Measurements from ENCODE around the gene STX19.

STX19 gene

DNA sequence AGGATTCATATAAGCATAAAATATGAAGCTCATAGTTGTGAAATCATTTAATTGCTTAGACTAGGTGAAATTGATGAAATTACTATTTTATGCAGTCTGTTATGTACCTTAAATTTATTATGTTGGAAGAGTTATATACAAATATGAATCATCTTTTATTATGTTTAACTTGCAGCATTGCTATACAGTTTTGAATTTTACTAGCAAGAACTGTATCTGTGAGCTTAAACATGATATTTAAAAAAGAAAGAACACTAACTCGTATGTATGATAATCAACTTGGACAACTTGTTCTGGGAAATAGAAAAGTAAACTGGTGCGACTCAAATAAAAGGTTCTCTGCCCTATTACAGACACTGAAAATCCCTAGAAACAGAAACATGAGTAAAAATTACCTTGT is 1.8 kb downstream of the STX19 start:
- no peak for DNase-seq

DNA sequence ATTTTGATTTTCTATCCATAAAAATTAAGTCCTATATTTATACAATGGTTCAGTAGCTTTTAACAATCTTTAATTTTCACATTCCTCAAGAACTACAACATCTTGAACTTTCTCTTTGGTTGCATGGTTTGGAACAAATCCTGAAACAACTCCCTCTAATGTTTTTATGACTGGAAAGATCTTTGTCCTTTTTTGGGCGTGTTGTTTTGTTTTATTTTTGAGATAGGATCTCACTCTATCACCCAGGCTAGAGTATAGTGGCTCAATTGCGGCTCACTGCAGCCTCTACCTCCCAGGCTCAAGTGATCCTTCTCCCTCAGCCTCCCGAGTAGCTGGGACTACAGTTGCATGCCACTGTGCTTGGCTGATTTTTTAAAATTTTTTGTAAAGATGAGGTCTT is 4.0 kb downstream of the STX19 start:
- DNase-seq: no peak

DNA sequence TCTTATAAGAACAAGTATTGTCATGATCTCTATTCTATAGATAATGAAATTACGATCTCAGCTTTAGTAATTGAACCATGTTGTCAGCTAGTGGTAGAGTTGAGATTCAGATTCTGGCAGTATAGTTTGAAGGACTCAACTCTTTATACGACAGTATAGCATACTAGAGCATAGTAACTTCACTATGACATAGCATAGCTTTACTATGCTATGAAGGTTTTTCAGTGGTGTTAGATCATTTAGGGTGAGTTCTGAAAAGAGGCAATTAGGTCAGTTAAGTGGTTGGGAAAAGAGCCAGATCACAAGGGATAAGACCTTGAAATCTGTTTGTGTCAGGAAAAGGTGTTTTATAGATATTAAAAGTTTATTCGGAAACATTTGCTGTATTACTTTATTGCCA is 8.1 kb downstream of the STX19 start:
- DNase-seq: no peak

DNA sequence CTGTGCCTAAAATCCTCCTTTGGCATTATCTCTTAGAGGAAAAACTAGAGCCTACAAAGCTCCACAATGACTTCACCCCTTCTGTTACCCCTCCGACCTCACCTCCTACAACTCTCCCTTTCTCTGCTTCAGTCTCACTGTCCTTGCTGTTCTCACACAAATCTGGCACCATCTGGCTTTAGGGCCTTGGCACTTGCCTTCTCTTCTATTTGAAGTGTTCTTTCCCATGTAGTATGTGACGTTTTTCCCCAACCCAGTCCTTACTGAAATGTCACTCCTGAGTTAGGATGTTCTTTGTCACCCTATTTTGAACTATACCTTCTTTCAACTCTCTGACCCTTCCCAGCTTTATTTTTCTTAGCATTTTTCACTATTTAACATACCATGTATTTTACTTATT is 8.7 kb downstream of the STX19 start:
- DNase-seq: no peak

DNA sequence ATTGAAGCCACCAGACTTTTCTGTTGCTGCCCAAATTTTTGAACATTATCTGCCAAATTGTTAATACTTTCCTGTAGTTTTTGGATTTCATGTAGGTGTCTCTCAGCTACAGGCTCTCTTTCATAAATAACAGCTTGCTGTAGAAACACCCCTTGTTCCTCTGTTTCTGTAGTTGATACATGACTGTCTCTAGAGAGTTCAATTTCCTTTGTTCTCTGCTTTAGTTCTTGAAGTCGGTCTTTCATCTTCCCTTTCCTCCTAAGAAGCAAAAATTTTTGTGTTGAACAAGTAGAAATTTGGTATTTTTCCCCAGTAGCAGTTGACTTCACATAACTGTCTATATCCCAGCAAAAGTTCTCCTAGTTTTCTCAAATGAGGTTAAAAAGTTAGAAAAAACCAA is 13.4 kb downstream of the STX19 start:
- DNase-seq: no peak

DNA sequence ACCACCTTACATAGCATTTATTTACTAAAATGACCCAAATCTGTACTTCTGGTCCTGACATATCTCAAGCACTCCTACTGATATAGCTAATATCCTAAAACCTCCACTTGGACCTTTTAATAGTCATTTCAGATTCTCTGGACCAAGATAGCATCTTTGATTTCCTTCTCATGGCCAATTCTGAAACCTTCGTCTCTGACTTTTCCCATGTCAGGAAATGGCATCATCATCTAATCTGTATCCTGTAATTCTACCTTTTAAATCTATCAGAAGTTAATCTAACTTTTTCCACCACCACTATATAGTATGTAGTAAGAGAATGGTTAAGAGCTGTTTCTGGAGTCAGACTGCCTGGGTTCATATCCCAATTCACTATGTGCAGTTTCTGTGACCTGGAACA is 16.2 kb downstream of the STX19 start:
- no peak for DNase-seq

DNA sequence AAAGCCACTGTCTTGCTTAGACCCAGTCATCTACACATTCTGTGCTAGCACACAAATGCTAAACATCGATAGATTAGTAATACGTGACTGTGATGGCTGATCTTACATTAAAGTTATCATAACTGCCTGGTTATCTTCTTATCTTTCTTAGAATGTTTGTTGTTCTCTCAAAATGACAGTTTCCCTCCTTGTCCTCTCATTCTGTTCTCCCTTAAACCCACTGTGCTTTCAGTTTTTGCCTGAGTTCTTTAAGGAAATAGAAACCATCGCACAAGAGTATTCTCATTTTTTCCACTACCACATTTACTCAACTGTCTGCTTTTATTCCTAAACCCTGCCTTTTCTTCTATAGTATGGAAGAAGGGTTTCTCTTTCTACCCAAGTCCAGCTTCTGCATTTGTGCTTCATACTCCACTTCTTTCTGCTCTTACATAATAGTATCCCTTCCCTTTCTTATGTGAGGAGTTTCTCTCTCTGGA is 17.1 kb downstream of the STX19 start:
- no peak for DNase-seq

DNA sequence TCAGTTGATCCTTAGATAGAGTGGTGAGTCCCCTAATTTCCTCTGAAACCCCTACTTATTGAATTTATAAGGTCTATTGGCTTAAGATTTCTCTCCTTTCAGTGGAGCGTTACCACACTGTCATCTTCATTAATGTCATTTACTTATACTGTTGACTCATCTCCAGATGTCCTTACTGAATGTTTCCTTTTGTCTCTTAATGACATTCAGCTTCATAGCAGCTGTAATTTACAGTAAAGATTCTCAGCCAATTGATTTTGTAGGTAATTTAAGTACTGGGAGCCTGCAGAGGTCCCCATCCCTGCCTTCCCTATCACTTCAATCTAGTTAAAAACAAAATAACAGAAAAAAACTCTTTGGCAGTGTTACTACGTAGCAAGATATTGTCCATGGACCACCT is 18.8 kb downstream of the STX19 start:
- no peak for DNase-seq

DNA sequence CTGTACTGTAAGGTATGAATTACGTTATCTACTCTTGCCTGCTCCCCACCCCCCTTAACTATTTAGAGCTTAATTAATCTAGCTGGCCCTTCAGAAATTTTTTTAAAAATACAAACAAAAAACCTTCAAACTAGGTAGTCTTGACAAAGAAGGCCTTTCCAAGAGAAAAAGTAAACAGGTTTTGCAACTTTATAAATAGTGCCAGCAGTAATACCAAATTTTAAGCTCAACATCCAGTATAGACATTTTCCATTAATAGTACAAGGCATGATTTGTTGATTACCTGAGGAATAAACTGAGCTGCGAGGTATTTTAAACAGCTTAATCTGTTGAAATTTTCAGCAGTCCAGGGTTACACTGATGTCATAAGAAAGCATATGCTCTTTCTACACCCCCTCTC is 20.1 kb downstream of the STX19 start:
- no peak for DNase-seq

DNA sequence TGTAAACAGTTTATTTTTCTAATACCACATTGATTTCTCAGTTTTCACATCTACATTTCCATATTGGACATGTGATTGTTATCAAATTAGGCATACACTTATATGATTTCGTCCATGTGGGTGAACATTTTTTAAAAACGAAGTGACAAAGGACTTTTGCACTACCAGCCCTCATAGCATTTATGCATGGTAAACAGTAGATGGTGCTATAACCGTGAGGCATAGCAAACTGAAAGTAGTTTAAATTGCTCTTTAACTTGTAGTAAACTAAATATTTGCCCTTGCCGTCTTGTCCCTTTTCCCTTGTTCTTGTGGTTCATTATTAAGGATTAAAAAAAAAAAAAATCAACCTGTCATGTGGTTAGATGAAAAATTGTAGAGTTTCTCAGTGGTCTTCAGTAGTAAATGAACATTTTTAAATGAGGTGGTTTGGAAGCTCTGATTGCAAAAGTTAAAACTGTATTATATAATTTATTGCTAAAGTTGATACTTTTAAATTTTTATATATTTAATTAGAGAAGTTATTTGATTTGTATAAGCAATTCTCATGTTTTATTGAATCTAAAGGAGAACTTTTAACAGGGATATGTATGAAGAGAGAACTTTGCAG is 24.0 kb downstream of the STX19 start:
- peak in 1 of 2 donors; percentile 73 for DNase-seq

DNA sequence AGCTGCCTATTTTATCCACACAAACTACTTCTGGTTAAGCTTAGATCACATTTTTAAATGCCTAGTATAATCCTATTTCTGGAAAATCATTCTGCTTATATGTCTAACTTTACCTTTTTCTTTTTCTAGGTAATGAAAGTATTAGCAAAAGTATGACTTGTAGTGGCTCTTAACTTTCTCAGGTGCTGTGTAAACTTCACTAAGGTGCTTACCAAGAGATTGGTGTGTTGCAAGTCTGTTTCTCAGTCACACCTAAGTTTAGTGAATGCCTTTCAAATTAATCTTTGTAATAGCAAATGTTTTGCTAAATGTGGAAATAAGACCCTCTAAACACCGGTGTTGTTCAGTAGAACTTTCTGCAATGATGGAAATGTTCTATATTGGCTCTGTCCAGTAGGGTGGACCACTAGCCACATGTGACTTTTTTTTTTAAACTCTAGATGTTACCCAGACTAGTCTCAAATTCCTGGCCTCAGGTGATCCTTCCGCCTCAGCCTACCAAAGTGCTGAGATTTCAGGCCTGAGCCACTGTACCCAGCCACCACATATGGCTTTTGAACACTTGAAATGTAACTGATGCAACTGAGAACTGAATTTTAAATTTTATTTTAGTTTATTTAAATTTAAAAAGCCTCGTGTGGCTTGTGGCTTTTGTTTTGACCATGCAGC is 26.4 kb downstream of the STX19 start:
- DNase-seq: no peak

DNA sequence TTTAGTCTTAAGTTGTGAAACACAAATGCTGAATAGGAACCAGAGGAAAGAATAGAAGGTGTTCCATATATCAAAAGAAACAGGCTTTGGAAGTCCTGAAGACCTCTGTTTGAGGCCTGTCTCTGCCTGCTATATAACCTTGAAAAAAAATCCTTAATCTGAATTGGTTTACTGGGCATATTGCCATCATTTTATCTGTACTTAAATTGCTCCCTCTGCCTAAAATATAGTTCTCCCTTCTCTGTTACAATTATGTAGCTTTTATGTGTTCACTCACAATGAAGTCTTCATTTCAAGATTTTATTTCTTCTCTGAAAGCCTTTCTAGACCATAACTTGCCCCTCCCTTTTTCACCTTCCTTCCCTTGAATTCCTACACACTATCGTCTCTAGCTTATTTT is 27.2 kb downstream of the STX19 start:
- DNase-seq: no peak

DNA sequence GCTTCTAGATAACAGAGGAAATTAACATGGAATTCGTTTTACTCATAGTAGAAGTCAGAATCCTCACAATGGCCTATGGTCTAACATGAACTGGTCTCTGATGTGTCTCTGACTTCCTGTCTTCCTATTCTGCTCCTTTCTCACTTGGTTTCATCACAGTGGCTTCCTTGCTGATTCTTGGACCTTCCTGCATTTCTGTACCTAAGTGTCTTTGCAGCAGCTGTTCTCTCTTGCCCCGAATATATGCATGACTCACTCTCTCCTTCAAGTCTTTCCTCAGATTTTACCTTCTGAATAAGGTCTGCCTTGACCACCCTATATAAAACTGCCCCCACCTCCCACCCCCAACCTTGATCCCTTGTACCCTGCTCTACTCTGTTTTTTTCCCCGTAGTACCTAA is 34.3 kb downstream of the STX19 start:
- DNase-seq: no peak

DNA sequence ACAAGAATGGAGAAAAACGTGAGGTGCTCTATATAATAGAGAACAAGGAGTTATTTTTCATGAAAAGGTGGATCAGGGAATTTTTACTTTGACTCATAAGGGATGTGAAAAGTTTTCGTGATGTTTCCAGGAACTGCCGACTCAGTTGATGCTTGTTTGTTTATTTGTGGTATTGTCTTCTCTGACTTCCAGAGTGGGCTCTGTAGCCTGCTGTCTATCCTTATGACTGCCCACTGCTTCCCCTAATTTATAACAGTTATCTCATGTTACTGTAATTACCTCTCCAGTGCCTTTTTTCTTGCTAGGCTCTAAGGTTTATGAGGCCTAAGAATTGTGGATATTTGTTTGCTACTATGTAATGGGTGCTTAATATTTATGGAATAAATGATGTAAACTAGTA is 36.2 kb downstream of the STX19 start:
- DNase-seq: no peak

DNA sequence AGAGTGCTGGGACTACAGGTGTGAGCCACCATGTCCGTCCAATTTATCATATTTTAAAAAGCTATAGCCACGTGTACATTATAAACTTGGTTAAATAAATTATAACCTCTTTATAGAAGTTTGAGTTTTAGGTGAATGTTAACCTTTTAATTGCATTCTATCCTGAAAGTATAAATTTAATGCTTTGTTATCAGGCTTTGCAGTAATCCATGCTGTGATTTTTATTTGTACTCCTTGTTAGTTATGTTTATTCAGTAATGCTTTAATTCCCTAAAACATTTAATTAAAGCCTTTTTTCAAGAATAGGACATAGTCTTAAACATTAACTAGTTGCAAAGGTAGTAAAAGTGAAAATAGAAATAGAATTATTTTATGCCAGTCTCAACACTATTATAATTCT is 36.8 kb downstream of the STX19 start:
- no peak for DNase-seq

DNA sequence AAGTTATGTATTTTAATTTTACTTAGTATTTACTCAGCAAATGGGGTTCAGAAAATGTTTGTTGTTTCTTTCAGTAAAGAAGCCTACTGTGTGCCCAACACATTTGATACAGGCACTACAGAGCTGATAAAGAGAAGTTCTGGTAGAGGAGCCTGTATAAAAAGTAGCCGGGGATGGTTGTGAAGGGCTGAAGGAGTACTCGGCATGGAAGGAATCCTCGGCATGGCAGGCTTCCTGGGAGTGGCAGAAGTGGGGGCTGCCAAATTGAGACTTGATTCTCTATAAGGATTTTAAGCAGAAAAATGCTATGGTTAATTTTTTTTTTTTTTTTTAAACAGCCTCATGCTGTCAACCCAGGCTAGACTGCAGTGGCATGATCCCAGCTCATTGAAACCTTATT is 39.2 kb downstream of the STX19 start:
- no peak for DNase-seq

DNA sequence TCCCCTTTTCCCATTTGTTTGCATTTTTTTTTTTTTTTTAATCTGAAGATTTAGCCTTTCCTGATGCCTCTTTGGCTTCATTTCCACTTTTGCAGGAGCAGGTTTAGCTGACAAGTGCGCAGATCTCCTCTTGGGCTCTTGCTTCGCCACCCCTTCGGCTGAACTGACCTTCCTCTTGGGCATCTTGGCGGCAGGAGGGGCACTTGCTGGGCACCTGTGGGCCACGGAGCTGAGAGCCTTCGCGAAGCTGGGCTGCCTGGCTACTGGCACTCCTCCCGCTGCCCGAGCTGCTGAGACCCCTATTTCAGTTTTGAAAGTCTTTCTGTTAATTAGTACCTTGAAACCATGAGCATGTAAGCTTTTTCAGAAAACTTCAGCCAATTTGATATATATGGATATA is 39.6 kb downstream of the STX19 start:
- no peak for DNase-seq

DNA sequence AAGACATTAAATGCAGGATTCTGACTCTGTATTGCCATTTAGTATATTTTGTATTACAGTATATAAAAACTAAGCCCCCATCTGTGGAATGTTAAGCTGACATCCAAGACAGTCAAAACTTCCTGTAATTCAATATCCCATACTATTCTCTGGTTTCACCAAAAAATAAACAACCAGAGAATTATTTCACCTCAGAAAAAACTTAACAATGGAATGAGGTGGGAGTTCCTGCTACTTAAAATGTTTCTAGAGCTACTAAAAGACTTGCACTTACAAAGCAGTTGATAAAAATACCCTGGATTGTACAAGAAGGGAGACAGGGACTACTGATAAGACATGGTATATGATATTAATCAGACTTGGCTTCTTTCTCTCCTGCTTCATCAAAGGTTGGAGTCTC is 40.1 kb downstream of the STX19 start:
- DNase-seq: no peak

DNA sequence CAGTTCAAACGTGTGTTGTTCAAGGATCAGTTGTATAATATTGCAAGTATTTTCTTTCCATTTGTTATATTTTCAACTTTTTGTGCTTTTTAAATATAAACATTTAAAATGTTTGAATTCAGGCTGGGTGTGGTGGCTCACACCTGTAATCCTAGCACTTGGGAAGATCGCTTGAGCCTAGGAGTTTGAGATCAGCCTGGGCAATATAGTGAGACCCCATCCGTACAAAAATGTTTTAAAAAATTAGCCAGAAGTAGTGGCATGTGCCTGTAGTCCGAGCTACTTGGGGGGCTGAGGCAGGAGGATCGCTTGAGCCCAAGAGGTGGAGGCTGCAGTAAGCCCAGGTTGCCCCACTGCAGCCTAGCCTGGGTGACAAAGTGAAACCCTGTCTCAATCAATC is 43.8 kb downstream of the STX19 start:
- DNase-seq: no peak

DNA sequence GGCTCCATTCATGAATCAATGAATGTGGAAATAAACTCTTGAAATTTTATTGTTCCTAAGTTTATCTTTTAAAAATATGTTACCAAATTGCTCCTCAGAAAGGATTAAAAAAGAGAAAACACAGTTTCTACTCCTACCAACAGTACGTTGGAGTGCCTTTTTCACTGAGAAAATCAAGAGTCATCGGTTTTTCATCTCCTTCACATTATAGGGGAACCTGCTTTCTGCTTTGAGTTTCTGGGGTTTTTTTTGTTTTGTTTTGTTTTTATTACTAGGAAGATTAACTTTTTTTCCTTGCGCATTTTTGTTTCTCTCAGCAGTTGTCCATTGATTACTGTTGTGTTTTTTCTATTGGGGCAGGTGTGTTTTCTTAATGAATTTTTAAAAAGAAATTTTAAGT is 45.0 kb downstream of the STX19 start:
- no peak for DNase-seq

DNA sequence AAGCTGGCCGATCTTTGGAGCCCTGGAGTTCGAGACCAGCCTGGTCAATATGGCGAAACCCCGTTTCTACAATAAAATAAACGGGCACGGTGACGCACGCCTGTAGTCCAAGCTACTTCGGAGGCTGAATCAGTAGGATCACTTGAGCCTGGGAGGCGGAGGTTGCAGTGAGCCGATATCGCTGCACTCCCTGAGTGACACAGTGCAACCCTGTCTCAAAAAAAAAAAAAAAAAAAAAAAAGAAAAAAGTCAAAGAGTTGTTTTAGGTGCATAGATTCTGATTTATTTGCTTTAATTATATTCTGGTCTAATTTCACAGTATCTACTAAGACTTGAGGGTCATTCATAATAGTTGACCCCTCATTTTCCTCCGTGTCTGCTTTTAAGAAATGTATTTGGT is 46.7 kb downstream of the STX19 start:
- no peak for DNase-seq

DNA sequence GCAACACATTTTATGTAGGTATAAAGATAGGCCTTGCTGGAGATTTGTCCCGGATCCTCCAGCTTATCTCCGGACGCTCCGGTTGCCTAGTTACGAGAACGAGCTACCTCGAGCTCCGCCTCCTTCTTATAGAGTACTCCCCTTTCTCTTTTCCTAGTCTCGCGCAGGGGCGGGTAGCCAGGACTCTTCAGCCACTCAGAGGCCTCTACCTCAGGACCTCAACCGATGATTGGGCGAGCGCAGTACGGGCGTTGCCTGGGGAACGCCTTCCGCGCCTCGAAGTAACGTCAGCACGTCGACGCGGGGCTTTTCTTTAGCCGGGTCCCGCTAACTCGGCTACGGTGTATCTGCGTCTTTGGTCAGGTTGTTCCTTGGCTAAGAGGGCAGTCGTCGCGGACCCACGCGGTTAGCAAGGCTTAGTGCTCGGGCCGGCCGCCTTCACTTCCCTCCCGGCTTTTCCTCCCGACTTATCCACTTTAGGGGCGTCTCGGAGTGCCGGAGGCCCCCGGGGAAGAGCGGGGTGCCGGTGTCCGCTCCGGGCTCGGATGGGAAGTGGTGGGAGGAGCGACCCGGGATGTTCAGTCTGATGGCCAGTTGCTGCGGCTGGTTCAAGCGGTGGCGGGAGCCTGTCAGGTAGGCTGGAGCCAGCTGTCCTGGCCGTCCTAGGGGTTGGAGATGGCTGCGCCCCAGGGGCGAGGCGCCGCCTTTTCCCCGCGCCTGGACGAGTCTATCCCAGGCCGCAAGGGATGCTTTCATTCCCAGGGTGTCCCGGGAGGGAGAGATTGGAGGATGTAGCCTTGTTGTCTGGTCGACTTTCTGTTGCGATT is 48.3 kb downstream of the STX19 start, which contains the start of gene ARL13B:
TSS of gene ARL13B (plus strand) at position 306 of the 827 bp plus-strand sequence. CDS start at position 575, 269 bp downstream.
- peak; percentile 95 to 99 for DNase-seq

DNA sequence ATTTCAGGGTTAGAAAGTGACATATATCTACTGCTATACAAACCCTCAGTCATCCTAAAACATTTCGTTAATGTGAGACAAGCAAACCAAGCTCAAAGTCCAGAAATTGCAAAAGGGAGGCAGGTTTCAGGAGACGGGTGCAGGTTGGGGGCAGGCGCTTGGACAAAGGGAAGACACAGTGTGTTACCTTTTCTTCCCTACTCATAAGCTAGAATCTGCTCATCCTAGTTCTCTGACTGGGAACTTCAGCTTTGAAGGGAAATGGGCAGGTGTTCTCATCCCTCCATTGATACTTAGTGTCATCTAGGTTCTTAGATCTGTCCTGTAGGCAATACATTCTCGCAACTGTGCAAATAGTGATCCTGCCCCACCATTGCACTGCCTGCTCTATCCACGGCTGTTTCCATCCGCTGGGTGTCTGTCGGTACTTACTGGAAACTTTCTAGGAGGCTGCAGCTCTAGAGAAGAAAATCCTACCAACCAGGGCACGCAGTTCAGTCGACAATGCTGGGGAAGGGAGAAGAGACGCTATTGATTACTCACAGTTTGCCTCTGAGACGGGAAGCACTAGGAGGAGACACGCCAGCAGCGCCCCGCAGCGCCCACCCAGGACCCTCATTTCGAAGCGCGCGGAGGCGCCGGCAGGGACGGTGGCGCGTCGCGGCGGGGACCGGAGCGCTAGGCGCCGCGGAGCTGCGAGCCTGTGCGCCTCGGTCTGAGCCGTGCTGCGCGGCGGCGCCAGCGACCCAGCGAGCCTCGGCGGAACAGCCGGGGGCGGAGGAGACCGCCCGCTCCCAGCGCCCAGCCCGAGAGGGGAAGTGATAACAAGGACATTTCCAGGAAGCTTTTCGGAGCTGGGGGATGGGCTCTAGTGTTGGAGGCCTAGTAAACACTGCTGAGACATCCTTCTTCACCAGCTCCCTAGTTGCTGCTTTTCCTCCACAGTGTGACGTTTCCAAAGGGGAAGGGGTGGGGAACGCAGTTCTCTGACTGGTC is 55.0 kb downstream of the STX19 start, which contains the start of gene PROS1:
TSS of gene PROS1 (minus strand) at position 766 of the 996 bp plus-strand sequence. CDS start at position 619, 147 bp downstream.
- DNase-seq: peak; percentile 51 to 63

Data from hippocampal formation (tissue), 2 donors.